Upper lobe of left lung (tissue), 6 donors: Measurements from ENCODE around the gene FAM222A. TPM values are rescaled to one million over a fixed set of nuclear protein-coding genes. Genes with fewer than 3 reads are reported as not detected.

Source experiments
- ATAC-seq, 2 donors: fragments of 200-7000 bp; cut with Tn5 transposase; one replicate each; pipeline ENCODE4 v1.9.1; 2022; ENCODE audit warnings: mild to moderate bottlenecking in 2 of 2, moderate library complexity in 2 of 2; ENCODE audit not compliant: low FRiP score in 2 of 2
- DNase-seq, 2 donors: peaks; one replicate each; pipeline ENCODE4 v3.0.0-alpha.2; 2019 to 2020
- H3K27ac ChIP-seq, 4 donors: fragments of 200-600 bp; sonication (generic); one replicate each; pipeline ENCODE4 v1.5.1; 2016 to 2019
- H3K27me3 ChIP-seq, 4 donors: fragments of 200-600 bp; sonication (generic); one replicate each; pipeline ENCODE4 v1.5.1; 2017 to 2019
- H3K36me3 ChIP-seq, 4 donors: fragments of 200-600 bp; sonication (generic); one replicate each; pipeline ENCODE4 v1.5.1; 2016 to 2019
- H3K4me1 ChIP-seq, 4 donors: fragments of 200-600 bp; sonication (generic); one replicate each; pipeline ENCODE4 v1.5.1; 2018 to 2019
- H3K4me3 ChIP-seq, 4 donors: fragments of 200-600 bp; sonication (generic); one replicate each; pipeline ENCODE4 v1.5.1; 2017 to 2019; ENCODE audit warnings: mild to moderate bottlenecking in 2 of 4, moderate library complexity in 1 of 4
- H3K9me3 ChIP-seq, 4 donors: fragments of 200-600 bp; sonication (generic); one replicate each; pipeline ENCODE4 v1.5.1; 2018 to 2019
- CTCF ChIP-seq, 6 experiments: fragments of 450-650 bp in 4 of 6; fragments of 200-600 bp in 2 of 6; sonication (generic) in 2 of 6; IDR thresholded peaks; one replicate each; pipeline ENCODE4 v1.5.1; 2016 to 2019; ENCODE audit warnings: antibody characterized with exemption in 6 of 6
- EP300 ChIP-seq, 4 donors: sonication (generic); formaldehyde crosslinking; IDR thresholded peaks; one replicate each; pipeline ENCODE4 v1.5.1; 2017; ENCODE audit warnings: antibody characterized with exemption in 4 of 4, control low read depth in 2 of 4
- POLR2A ChIP-seq, 4 donors: fragments of 450-650 bp; IDR thresholded peaks; one replicate each; pipeline ENCODE4 v1.5.1; 2016 to 2017; ENCODE audit warnings: antibody characterized with exemption in 4 of 4, mild to moderate bottlenecking in 2 of 4
- POLR2AphosphoS5 ChIP-seq, 2 donors: sonication (generic); formaldehyde crosslinking; IDR thresholded peaks; one replicate each; pipeline ENCODE4 v1.5.1; 2017; ENCODE audit warnings: antibody characterized with exemption in 2 of 2
- WGBS, 2 donors: methylation state at CpG; one replicate each; pipeline ENCODE4 v1.1.5; 2017 to 2018; 5-methylcytosine and 5-hydroxymethylcytosine counted together
- total RNA-seq, 6 donors: library from RNA; depleted of rRNA in 4 of 6; stranded (reverse); fragments of >200 nt in 4 of 6; gene quantifications; one replicate each; pipeline versions ENCODE4 v1.1.0 to v1.2.1, GENCODE V29; 2016 to 2021
- donor health status: DM: no; HTN: no; CAD: no; lungs with moderate emphysema.
- donor health status: DM: no; HTN: yes; CAD: no; lungs with severe emphysema.

FAM222A gene
- total RNA-seq, 6 donors from 2014 or later, result 1.0 to 7.3 (median 3.7) TPM

GRCh38 chr12:109737126-109737525 lies 23.5 kb downstream of the FAM222A start:
- H3K4me1 ChIP-seq, result peaks cover 0 to 13% (median 4%) of the 10 kb centered on the region in 4 donors
- WGBS, 2 donors, result 16 to 20% methylated on average over 1 of the region's 1 CpG
- peak in 1 of 2 donors; percentile 11 for DNase-seq

DNA sequence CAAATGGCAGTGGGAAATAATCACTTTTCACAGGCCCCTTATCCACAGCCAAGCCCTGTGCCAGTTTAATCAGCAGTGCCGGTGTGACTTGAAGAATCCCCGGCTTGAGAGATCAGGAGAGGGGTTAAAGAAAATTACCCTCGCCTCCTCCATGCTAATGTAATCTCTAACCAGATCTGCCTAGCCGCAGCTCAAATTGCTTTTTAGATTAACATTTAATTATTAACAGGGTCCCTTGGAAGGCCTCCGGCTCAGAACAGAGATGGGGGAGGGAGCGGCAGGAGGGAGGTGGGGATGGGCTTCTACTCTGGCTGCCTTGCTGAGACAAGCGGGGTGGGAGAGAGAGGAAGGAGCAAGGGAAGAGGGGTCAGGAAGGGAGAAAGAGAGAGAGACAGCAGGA lies 24.0 kb downstream of the FAM222A start:
- no peak for ATAC-seq
- peaks cover 0 to 6% (median 0%) of the 10 kb centered on the region in 4 donors for H3K27me3 ChIP-seq
- no peaks in the 10 kb centered on the region for H3K9me3 ChIP-seq
- no peaks in the 10 kb centered on the region for H3K36me3 ChIP-seq
- H3K27ac ChIP-seq, result peak overlapping the region in 1 of 4 donors; percentile 86
- H3K4me1 ChIP-seq, result peaks cover 0 to 13% (median 4%) of the 10 kb centered on the region in 4 donors
- DNase-seq, result peak in 1 of 2 donors; percentile 4
- TF ChIP-seq POLR2AphosphoS5 (IDR thresholded peaks at IDR 0.05), result no peak
- H3K4me3 ChIP-seq, result no peak overlapping the region
- WGBS, 2 donors, result 51 to 66% methylated on average over 7 of the region's 7 CpGs

More at GRCh38 chr12:109737126-109737525, 23.5 kb downstream of the FAM222A start:
- no peak for ATAC-seq
- Histone ChIP-seq H3K9me3 (no peaks in the 10 kb centered on the region), H3K27me3 (peaks cover 0 to 6% (median 0%) of the 10 kb centered on the region in 4 donors), H3K27ac (no peak overlapping the region), H3K4me3 (no peak overlapping the region), H3K36me3 (no peaks in the 10 kb centered on the region)
- no peak for TF ChIP-seq CTCF (IDR thresholded peaks at IDR 0.05)
- no peak for TF ChIP-seq POLR2AphosphoS5 (IDR thresholded peaks at IDR 0.05)
- TF ChIP-seq POLR2A (IDR thresholded peaks at IDR 0.05), result no peak
- TF ChIP-seq EP300 (IDR thresholded peaks at IDR 0.05), result no peak

- WGBS, 2 donors, result 55 to 80% methylated on average over 3 to 4 of the region's 4 CpGs
- Histone ChIP-seq H3K36me3 (no peaks in the 10 kb centered on the region), H3K4me3 (no peak overlapping the region), H3K27ac (peak overlapping the region in 1 of 4 donors; percentile 86), H3K4me1 (peaks cover 0 to 13% (median 4%) of the 10 kb centered on the region in 4 donors), H3K9me3 (no peaks in the 10 kb centered on the region), H3K27me3 (peaks cover 0 to 6% (median 0%) of the 10 kb centered on the region in 4 donors)
- ATAC-seq (no peak), DNase-seq (peak in 1 of 2 donors; percentile 8)
- TF ChIP-seq CTCF (IDR thresholded peaks at IDR 0.05) (no peak), EP300 (IDR thresholded peaks at IDR 0.05) (no peak), POLR2A (IDR thresholded peaks at IDR 0.05) (no peak), POLR2AphosphoS5 (IDR thresholded peaks at IDR 0.05) (no peak)
Observed at GRCh38 chr12:109738209-109738608, 24.6 kb downstream of the FAM222A start.

- DNase-seq (peak in 1 of 2 donors; percentile 18), ATAC-seq (no peak)
- peak overlapping the region; percentile 35 to 86 (median 60) for H3K27ac ChIP-seq
- no peak overlapping the region for H3K4me3 ChIP-seq
- no peaks in the 10 kb centered on the region for H3K36me3 ChIP-seq
- WGBS, 2 donors, result 64 to 78% methylated on average over 4 to 6 of the region's 6 CpGs
- no peak for TF ChIP-seq EP300 (IDR thresholded peaks at IDR 0.05)
- TF ChIP-seq CTCF (IDR thresholded peaks at IDR 0.05), result no peak
- TF ChIP-seq POLR2A (IDR thresholded peaks at IDR 0.05), result no peak
- no peak for TF ChIP-seq POLR2AphosphoS5 (IDR thresholded peaks at IDR 0.05)
- no peaks in the 10 kb centered on the region for H3K9me3 ChIP-seq
- peaks cover 0 to 6% (median 0%) of the 10 kb centered on the region in 4 donors for H3K27me3 ChIP-seq
- H3K4me1 ChIP-seq, result peaks cover 0 to 16% (median 4%) of the 10 kb centered on the region in 4 donors
Observed at GRCh38 chr12:109738878-109739665, 25.4 kb downstream of the FAM222A start.

DNA sequence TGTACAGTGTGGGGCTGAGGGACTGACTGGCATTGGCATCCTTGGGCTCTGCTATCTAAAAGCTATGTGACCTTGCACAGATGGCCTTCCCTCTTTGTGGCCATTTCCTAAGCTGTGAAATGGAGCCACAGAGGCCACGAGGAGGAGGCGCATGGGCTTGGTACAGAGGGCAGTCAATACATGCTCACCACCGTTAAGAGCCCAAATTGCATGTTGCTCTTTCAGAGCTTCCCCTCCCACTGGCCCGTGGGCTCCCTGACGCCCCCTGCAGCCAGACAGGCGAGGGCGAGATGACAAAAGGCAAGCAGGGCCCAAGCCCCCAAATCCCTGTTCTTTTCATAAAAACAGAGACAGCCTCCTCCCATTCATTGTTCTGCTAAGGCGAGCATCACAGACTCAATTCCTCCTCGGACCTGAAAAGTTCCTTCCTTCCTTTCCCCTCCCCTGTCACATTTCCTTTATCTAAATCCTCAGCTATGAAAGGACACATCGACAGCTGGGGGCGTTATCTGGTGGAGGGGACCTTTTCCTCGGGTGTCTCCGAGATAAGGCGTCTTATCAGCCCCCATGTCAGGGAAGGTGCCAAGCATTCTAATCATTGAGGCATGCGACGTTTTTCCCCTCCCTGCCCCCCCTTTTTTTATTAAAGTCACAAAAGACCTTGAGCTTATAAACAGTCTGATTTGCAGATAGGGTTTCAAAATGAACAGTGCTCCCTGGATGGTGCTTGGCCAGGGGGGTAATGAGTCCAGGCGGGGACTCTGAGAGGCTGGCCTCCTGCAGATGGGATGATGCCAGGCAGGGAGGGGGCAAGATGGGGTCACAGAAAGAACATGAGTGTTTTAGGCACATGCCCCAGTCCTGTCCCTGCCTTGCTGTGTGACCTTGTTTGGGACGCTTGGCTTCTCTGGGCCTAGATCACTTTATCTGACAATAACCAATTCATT lies 26.4 kb downstream of the FAM222A start:
- peak in 1 of 2 donors; percentile 11 for DNase-seq
- Histone ChIP-seq H3K9me3 (no peaks in the 10 kb centered on the region), H3K27ac (peak overlapping the region in 3 of 4 donors; percentile 48 to 86 (median 72)), H3K36me3 (no peaks in the 10 kb centered on the region), H3K27me3 (peaks cover 0 to 6% (median 0%) of the 10 kb centered on the region in 4 donors), H3K4me3 (no peak overlapping the region), H3K4me1 (peaks cover 0 to 24% (median 6%) of the 10 kb centered on the region in 4 donors)
- WGBS, 2 donors, result 33 to 34% methylated on average over 18 of the region's 18 CpGs
- TF ChIP-seq EP300 (IDR thresholded peaks at IDR 0.05) (no peak), CTCF (IDR thresholded peaks at IDR 0.05) (peak in 1 of 6 experiments; percentile 5), POLR2AphosphoS5 (IDR thresholded peaks at IDR 0.05) (no peak), POLR2A (IDR thresholded peaks at IDR 0.05) (no peak)
- ATAC-seq, result no peak
